M059J (cell line): ENCODE data around the gene FAM120AOS. TPM values are rescaled to one million over a fixed set of nuclear protein-coding genes. Genes with fewer than 3 reads are reported as not detected.

ENCODE experiments used
- DNase-seq: peaks from one replicate; pipeline ENCODE4 v3.0.0-alpha.2; 2012; ENCODE audit warnings: low read depth
- total RNA-seq: library from RNA; depleted of rRNA; stranded (reverse); fragments of >200 nt; shearing (Covaris generic); gene quantifications from 2 replicates; pipeline ENCODE4 v1.2.3, GENCODE V29; 2014

FAM120AOS gene
- total RNA-seq, 1 experiment from 2014 or later: 56.1 TPM

DNA sequence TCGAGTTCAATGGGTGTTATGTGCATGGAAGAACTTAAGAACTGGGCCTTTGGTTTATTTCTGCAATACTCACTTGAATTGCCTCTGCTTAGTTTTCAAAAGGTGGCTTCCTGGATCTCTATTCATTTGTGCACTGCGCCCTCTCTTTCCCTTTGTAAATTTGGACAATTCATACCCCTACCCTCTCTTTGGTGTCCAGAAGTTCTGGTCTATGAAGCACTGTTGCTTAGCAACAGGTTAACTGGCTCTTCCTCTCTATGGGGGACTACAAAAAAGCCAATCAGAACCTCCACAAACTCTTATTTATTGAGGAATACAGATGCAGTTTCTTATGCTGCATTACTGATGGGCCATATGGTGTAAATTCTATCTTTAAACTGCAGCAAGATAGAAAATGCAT is 15.4 kb downstream of the FAM120AOS start:
- DNase-seq: no peak

GRCh38 chr9:93436655-93437407 is 16.6 kb downstream of the FAM120AOS start:
- no peak for DNase-seq

DNA sequence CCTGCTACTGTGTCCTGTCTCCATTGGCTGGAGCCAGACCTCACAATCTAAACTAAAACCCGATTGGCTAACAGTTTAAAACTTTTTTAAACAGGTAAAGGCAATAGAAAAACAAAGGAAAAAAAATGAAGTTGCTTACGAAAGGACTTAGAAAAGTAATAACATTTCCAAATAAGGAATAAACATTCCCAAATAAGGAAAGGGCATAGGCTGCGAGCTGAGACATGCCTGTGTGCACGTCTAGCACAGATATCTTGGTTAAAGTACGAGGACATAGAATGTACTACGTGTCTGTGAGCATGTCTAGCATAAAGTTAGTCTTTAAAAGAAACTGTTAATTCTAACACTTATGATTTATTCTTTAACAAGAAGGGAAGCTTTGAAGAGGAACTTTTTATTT is 17.2 kb downstream of the FAM120AOS start:
- DNase-seq: no peak

- no peak for DNase-seq
Measured at GRCh38 chr9:93435386-93435785, 18.0 kb downstream of the FAM120AOS start.

DNA sequence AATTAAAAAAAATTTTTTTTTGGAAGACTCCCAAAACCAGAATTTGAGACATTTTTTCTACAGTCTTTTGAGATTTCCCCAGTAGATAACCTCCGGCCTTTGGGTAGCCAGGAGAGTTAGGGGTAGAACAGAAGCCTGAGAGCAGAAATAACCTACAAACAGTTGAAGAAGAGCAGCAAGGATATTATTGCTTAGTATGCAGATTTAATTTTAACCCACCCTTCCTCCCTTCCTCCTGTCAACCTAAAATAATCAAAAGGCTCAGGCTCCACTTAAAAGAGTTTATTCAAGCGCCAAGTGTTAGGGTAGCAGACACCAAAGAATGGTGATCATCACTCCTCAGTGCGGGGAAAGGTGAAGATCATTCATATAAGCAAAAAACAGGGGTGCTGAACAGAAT is 19.3 kb downstream of the FAM120AOS start:
- DNase-seq: no peak

- no peak for DNase-seq
Measured at GRCh38 chr9:93432964-93433363, 20.4 kb downstream of the FAM120AOS start.

DNA sequence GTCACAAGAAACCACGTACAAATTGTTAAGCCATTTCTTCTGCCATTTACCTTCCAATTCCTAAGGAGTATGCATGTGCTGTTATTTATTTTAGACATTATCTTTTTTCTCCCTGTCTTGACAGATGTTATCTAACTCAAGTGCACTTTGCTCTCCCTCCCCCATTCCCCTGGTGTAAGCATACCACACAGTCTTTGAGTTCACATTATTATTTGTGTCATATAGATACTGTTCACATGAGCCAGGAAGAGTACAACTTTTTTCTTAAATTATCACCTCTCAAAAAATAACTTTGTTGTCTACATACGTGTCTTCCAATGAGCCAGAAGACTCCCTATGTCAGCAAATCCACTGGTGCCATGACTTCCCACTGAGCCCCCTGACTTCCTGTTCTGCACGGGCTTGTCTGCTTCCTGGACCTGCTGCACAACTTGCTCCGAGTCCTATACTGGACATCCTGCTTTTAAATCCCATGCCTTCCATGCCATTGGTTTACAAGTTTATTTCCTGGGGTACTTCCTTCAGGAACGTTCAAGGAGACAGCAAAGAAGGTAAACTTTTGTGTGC is 21.8 kb downstream of the FAM120AOS start:
- no peak for DNase-seq

DNA sequence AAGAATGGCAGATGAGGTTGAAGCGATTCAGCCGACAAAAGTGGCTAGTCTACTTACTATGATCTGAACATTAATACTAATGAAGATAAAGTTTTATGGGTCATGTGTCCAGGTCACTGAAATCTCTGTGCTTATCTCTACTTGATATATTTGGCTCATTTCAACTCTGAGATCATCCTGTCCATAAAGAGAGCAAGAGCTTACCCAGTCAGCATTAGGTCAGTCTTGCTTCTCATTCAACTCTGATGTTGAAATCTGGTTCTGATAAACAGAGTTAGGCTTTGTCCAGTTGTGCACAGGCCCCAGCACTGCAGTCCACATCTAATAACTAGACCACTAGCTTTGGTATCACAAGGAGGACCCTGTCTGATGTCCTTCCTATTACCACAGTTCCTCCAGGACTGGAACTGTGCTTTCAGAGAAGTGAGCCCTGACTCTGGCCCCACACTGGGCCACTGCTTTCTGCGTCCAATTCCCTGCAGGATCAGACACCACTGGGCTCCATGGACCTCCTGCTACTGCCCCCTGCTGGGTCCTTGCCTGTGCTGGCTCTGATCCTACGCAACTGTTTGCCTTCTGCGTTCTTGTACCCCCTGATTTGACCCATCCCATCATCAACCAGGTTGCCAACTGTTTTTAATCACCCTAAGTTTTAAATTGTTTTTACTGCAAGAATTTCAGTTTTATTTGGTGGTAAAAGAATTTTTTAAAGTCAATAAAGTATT is 25.6 kb downstream of the FAM120AOS start:
- DNase-seq: no peak

GRCh38 chr9:93422977-93423616 is 30.3 kb downstream of the FAM120AOS start:
- no peak for DNase-seq

- DNase-seq: no peak
Measured at GRCh38 chr9:93419023-93419422, 34.4 kb downstream of the FAM120AOS start.

DNA sequence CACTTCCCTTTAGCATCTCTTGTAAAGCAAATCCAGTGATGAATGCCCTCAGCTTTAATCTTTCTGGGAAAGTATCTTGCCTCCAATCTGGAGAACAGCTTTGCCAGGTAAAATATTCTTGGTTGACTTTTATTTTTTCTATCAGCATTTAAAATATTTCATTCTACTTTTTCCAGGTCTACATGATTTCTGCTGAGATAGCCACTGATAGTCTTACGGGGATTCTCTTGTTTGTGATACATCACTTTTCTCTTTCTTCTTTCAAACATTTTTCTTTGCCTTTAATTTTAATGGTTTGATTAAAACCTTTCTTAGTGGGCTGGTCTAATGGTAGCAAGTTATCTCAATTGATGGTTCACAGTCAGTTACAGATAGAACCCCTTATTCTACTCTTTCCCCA is 35.8 kb downstream of the FAM120AOS start:
- DNase-seq: no peak

GRCh38 chr9:93416530-93417235 is 36.7 kb downstream of the FAM120AOS start:
- DNase-seq: no peak

GRCh38 chr9:93415176-93415690 is 38.1 kb downstream of the FAM120AOS start:
- no peak for DNase-seq

- DNase-seq: no peak
Measured at GRCh38 chr9:93413530-93413929, 39.9 kb downstream of the FAM120AOS start.

- DNase-seq: no peak
Measured at GRCh38 chr9:93406371-93406770, 47.0 kb downstream of the FAM120AOS start.

GRCh38 chr9:93398471-93398870 is 54.9 kb downstream of the FAM120AOS start:
- no peak for DNase-seq

DNA sequence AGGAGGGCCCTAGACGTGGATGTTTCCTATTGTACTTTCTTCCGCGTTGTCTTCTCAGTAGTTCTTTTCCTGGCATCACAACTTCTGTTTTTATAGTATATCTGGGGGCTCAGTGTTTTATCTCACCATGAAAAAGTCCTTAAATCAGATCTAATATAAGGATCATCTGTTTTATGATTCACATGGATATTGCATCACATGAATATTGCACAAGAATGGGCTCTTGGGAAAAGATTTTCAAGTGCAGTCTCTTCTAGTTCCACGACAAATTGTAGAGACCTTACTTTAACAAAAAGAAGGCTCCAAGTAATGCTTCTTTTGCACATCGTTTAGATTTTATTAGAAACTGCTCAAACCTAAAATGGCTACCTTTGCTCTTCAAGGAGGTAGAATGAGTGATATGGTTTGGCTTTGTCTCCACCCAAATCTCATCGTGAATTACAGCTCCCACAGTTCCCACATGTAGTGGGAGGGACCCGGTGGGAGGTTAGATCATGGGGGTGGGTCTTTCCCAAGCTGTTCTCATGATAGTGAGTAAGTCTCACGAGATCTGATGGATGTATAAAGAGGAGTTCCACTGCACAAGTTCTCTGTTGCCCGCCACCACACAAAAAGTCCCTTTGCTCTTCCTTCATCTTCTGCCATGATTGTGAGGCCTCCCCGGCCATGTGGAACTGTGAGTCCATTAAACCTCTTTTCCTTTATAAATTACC is 55.6 kb downstream of the FAM120AOS start:
- no peak for DNase-seq
